HL-60 (cell line): ENCODE measurements around the gene TMIE.
"Not testable (repeated sequence)": the region's sequence is repeated elsewhere in the genome, so short reads cannot be mapped to it uniquely, and the experiment has no call there.

ENCODE experiments used
- DNase-seq, 2 experiments: peaks; one replicate each; pipeline ENCODE4 v3.0.0-alpha.2; 2010 to 2020; ENCODE audit warnings: low read depth in 1 of 2, low spot score in 1 of 2
- H3K27ac ChIP-seq: fragments of 250-450 bp; sonication (Bioruptor Pico); replicated peaks from 2 replicates; pipeline ENCODE4 v1.5.1; 2020; ENCODE audit warnings: mild to moderate bottlenecking, moderate library complexity
- H3K27me3 ChIP-seq: fragments of 250-450 bp; sonication (Bioruptor Pico); 2 replicates; pipeline ENCODE4 v1.5.1; 2021; ENCODE audit warnings: mild to moderate bottlenecking, moderate library complexity; ENCODE audit not compliant: insufficient read depth, poor library complexity, severe bottlenecking
- H3K4me3 ChIP-seq: replicated peaks from 2 replicates; pipeline ENCODE4 v1.5.1; 2011; ENCODE audit warnings: mild to moderate bottlenecking, control low read depth, low read length; ENCODE audit not compliant: insufficient read depth
- GABPA ChIP-seq: IDR thresholded peaks from 2 replicates; pipeline ENCODE4 v1.6.1; 2012; ENCODE audit warnings: low read depth
- POLR2AphosphoS5 ChIP-seq: IDR thresholded peaks from 2 replicates; pipeline ENCODE4 v1.6.1; 2012; ENCODE audit warnings: low read depth
- SPI1 ChIP-seq: IDR thresholded peaks from 2 replicates; pipeline ENCODE4 v1.6.1; 2012; ENCODE audit warnings: low read depth, mild to moderate bottlenecking, borderline replicate concordance
- TF ChIP-seq, protein P1 (sequence below): IDR thresholded peaks from one replicate; pipeline ENCODE4 v1.5.1; 2011; ENCODE audit warnings: low read length, control low read depth, inconsistent platforms; ENCODE audit not compliant: insufficient read depth
- TF ChIP-seq, protein P2 (sequence below): IDR thresholded peaks from 2 replicates; pipeline ENCODE4 v1.6.1; 2012; ENCODE audit warnings: low read depth; ENCODE audit not compliant: insufficient replicate concordance

Gene TMIE

DNA sequence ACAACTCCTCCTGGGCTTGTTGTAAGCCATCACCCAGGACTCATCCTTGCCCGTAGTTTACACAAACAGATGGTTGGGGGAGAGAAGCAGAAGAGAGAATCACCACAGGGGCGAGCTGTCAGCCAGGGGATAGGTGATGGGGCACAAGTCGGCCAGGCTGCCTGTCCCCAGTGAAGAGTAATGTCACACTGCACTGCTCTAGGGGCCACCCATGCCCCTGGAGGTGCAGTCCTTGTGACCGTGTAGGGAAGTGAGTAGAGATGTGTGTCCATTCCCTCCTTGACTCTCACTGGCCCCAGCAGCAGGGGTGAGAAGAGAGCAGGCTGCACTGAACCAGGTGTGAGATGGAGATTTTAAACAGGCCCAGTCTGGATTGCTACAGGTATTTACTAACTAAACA, 33.6 kb downstream of the TMIE start:
- no peak for DNase-seq

GRCh38 chr3:46736006-46736872, 35.0 kb downstream of the TMIE start:
- Histone ChIP-seq H3K27ac (no peak overlapping the region), H3K4me3 (no peak overlapping the region), H3K27me3 (peaks cover 6% of the 10 kb centered on the region)
- DNase-seq = no peak
- TF ChIP-seq SPI1 (no peak), POLR2AphosphoS5 (no peak)
- TF ChIP-seq, protein P1, sequence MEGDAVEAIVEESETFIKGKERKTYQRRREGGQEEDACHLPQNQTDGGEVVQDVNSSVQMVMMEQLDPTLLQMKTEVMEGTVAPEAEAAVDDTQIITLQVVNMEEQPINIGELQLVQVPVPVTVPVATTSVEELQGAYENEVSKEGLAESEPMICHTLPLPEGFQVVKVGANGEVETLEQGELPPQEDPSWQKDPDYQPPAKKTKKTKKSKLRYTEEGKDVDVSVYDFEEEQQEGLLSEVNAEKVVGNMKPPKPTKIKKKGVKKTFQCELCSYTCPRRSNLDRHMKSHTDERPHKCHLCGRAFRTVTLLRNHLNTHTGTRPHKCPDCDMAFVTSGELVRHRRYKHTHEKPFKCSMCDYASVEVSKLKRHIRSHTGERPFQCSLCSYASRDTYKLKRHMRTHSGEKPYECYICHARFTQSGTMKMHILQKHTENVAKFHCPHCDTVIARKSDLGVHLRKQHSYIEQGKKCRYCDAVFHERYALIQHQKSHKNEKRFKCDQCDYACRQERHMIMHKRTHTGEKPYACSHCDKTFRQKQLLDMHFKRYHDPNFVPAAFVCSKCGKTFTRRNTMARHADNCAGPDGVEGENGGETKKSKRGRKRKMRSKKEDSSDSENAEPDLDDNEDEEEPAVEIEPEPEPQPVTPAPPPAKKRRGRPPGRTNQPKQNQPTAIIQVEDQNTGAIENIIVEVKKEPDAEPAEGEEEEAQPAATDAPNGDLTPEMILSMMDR = no peak
- TF ChIP-seq, protein P2, sequence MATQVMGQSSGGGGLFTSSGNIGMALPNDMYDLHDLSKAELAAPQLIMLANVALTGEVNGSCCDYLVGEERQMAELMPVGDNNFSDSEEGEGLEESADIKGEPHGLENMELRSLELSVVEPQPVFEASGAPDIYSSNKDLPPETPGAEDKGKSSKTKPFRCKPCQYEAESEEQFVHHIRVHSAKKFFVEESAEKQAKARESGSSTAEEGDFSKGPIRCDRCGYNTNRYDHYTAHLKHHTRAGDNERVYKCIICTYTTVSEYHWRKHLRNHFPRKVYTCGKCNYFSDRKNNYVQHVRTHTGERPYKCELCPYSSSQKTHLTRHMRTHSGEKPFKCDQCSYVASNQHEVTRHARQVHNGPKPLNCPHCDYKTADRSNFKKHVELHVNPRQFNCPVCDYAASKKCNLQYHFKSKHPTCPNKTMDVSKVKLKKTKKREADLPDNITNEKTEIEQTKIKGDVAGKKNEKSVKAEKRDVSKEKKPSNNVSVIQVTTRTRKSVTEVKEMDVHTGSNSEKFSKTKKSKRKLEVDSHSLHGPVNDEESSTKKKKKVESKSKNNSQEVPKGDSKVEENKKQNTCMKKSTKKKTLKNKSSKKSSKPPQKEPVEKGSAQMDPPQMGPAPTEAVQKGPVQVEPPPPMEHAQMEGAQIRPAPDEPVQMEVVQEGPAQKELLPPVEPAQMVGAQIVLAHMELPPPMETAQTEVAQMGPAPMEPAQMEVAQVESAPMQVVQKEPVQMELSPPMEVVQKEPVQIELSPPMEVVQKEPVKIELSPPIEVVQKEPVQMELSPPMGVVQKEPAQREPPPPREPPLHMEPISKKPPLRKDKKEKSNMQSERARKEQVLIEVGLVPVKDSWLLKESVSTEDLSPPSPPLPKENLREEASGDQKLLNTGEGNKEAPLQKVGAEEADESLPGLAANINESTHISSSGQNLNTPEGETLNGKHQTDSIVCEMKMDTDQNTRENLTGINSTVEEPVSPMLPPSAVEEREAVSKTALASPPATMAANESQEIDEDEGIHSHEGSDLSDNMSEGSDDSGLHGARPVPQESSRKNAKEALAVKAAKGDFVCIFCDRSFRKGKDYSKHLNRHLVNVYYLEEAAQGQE = no peak

More for the DNA sequence above, 33.6 kb downstream of the TMIE start:
- TF ChIP-seq, protein P1 = no peak
- no peak for TF ChIP-seq POLR2AphosphoS5
- TF ChIP-seq, protein P2 = no peak
- no peak for TF ChIP-seq SPI1
- no peak for TF ChIP-seq GABPA
- no peak overlapping the region for H3K27ac ChIP-seq
- H3K27me3 ChIP-seq = peaks cover 6% of the 10 kb centered on the region
- H3K4me3 ChIP-seq = no peak overlapping the region

DNA sequence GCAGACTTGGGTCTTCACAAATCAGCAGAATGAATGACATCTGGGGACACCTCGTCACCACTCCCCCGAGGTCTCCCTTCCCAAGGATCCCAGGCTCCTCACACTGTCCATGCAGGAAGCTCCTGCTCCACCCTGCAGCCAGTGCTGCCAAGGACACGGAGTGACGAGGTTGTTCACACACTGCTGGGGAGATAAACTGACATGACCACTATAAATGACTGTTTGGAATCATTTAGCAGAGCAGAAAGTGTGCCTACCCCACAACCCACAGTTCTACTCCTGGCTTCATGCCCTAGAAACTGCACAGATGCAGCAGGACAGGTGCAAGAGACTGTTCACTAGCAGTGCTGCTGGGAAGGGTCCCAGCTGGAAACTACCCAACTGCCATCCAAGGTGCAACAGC, 36.1 kb downstream of the TMIE start:
- TF ChIP-seq SPI1 (no peak), GABPA (no peak), POLR2AphosphoS5 (no peak)
- TF ChIP-seq, protein P1 = no peak
- TF ChIP-seq, protein P2 = no peak
- Histone ChIP-seq H3K27me3 (peaks cover 6% of the 10 kb centered on the region), H3K4me3 (no peak overlapping the region), H3K27ac (no peak overlapping the region)
- no peak for DNase-seq

DNA sequence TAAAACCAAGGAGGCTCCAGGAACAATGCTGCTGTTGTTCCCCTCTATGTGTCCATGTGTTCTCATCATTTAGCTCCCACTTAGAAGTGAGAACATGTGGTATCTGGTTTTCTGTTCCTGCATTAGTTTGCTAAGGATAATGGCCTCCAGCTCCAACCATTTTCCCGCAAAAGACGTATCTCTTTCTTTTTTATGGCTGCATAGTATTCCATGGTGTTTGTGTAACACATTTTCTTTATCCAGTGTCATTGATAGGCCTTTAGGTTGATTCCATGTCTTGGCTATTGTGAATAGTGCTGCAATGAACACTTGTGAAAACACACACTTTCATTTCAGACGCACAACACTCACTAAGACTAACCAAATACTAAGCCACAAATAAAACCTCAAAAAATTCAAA, 38.4 kb downstream of the TMIE start:
- not testable (repeated sequence) for H3K27ac ChIP-seq, H3K27me3 ChIP-seq, H3K4me3 ChIP-seq, DNase-seq
